ENCODE results near the gene CD86.

CD86 gene

DNA sequence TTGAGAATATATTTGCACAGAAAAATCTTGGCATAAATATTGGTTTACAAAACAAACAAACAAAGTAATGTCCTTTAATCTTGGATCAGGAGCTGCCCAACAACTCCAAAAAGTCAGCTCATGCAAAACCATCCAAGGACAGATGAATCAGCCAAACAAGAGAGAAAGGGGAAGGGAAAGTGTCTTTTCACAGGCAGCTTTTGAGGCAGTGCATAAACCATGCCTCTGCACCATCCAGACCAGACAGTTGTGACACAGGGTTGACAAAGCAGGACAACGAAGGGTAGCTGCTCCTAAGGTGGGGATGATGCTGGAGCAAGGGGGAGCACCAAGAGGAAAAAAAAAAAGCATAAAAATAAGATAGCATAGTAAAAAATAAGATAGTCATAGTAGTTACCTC is 8.7 kb downstream of the CD86 start:
- DNase-seq = no peak

GRCh38 chr3:122064326-122064725 is 9.2 kb downstream of the CD86 start:
- DNase-seq = no peak

GRCh38 chr3:122066331-122067213 is 11.4 kb downstream of the CD86 start:
- no peak for DNase-seq

GRCh38 chr3:122067214-122067550 is 12.0 kb downstream of the CD86 start:
- no peak for DNase-seq

GRCh38 chr3:122067588-122068240 is 12.6 kb downstream of the CD86 start:
- DNase-seq = no peak

DNA sequence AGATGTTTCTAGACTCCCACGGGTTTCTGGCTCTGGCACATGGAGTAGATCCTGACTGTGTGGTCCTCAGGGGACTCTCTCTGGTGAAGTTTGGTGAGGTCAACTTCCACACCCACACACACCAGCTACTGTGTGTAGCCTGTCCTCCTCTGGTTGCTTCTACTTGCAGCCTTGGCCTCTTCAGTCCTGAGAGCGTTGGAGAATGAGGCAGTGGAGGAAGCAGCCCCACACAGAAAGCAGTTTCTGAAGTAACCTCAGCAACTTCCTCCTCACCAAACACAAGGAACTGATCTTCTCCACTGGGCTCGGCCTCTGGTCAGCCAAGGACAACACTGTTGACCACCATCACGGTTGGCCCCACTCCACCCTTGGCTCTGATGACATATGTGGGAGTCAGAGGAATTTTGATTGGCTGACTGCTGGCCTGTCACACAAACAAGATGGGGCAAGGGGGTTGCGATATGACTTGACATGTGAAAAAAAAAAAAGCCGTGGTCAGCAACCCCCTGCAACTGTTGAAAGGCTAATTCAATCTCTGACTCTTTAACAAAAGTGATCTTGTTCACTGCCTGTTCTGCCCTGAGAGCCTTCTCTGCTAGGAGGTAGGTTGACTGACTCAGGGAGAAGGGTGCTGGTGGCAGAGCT is 19.6 kb downstream of the CD86 start:
- DNase-seq = no peak

DNA sequence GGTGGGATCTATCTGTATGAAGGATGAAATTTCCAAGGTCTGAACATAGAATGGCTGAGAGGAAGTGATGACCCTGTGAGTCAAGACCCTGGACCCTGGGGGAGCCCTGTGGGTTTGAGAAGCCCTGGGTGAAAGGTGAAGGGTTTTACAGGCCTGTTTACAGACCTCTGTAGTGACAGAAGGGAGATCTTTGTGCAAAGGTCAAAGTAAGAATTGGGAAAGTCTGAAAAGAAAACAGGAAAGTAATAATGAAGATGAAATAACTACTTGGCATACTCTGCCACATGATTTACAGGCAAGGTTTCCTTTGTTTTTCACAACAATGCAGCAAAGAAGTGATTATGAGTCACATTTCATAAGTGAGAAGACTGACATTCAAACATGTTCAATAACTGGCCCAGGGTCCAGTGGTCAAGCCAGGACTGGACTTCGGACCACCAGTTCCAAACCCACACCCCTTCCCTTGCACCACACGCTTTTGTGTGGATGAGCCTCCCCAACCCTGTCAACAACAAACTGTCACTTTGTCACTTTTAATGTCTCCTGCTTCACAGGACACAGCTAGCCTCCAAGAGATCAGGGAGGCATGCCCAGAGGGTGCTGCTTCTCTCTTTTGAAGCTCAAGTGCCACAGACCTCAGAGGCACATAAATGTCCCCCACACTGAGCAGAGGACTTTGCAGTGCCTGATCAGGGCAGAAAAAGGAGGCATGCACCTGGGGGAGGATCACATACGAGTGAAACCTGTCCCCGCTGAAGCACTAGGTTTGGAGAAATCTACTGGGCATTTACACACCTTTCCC is 21.5 kb downstream of the CD86 start:
- no peak for DNase-seq

GRCh38 chr3:122077293-122078234 is 22.4 kb downstream of the CD86 start:
- no peak for DNase-seq

GRCh38 chr3:122078235-122078935 is 23.2 kb downstream of the CD86 start:
- DNase-seq = no peak

- DNase-seq = no peak
Measured at GRCh38 chr3:122079524-122080206, 24.5 kb downstream of the CD86 start.

DNA sequence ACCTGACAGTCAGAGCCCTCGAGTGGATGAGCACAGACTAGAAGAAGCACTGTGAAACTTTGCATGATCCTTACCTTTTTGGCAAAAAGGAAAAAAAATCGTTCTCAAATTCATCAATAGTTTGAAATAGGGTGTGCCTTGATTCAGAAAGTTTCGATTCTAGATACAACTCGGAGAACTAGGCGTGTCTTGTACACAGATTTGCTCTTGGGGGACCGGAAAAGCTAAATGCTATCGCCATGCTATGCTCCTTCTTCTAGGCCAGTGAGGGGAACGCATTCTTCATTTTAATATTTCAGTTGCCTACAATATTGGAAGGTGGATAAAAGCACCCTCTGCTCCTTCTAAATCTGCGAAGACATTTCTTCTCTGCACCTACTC is 25.0 kb downstream of the CD86 start:
- no peak for DNase-seq

GRCh38 chr3:122081543-122082247 is 26.5 kb downstream of the CD86 start:
- no peak for DNase-seq

DNA sequence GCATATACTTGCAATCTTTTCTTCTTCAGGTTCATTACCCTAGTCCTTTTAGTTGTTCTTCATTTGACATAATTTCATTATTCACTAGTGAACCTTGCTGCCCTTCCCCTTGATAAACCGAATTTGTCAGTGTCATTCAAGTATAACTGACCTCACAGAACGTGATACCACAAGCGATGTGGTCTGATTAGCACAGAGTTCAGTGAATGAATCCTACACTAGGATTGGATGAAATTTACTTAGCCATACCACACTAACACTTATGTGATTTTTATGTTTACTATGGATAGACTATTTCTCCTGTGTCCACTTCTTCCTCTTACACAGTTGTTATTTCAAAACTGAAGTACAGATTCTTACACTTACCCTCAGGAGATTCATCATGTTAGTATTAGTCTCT is 27.2 kb downstream of the CD86 start:
- DNase-seq = no peak

DNA sequence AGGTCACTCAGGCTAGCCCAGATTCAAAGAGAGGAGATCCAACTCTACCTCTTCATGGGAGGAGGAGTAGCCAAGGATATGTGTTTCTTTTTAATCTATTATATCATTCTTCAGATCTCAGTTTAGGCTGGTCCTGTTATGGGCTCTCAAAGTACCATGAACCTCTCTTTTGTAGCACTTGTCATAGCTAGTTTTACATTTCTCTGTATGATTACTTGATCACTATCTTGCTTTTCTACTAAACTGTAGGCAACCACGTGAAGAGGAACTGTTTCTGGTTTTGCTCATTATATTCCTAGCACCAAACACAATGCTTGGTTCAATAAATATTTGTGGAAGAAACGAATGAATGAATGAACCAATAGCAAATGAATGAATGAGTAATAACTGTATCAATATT is 29.6 kb downstream of the CD86 start:
- DNase-seq = no peak

DNA sequence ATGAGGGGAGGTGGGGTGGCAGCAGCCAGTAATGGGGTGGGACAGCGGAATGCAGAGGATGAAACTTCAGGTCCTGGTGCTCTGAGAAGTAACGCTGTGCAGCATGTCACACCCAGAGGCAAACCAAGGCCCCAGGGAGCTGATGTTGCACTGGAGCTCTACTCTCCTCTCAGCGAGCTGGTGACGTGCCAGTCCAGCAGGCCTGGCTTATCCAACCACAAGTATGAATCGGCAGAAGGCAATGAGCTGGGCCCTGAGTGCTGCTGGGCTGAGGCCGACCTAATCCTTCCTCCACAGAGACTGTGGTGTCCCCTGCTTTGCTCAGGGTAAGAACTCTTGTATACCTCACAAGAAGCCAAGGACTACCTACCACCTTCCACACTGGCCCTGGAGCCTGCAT is 30.5 kb downstream of the CD86 start:
- no peak for DNase-seq

GRCh38 chr3:122088531-122088930 is 33.4 kb downstream of the CD86 start:
- no peak for DNase-seq

- DNase-seq = no peak
Measured at GRCh38 chr3:122091602-122092295, 36.6 kb downstream of the CD86 start.

DNA sequence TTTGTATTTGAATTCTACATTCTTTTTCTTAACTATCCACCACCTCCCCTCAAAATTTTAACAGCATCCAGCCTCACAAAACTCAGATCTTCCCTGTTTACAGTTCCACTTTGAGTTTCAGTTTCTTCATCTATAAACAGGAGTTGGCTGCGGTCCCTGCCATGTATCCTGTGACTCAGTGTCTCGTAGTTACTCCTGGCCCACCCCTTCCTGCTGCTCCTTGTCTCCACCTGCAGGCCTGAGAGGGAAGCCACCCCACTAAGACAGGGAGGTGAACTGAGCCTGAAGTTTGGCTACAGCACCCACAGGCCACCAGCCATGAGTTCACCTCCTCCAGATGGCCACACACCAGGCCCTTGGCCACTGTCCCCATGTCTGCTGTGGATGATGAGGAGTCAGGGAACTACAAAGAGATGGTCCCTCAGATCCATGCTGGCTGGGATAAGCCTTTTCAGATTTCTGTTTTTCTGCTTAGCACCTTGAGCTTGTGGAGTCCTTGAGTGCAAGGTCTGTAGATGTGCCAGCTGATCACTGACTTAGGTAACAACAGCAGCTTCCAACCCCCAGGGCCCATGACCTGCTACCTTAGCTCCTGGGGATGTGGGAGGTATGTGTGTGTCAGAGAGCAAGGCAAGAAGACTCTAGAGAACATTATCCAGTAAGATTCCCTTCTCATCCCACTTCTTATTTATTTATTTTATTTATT is 37.5 kb downstream of the CD86 start:
- no peak for DNase-seq

GRCh38 chr3:122094125-122094524 is 39.0 kb downstream of the CD86 start:
- no peak for DNase-seq

Data from NCI-H2227 treated with DMSO at 0.1 percent for 48 hours (cell line).